GM18511 (cell line): ENCODE results near the gene ZFR2.

ENCODE experiments used
- ATAC-seq: cut with Tn5 transposase; IDR thresholded peaks from one replicate; pipeline ENCODE4 v1.9.1; 2021; ENCODE audit warnings: mild to moderate bottlenecking, moderate library complexity; ENCODE audit not compliant: unreplicated experiment

ZFR2 gene

DNA sequence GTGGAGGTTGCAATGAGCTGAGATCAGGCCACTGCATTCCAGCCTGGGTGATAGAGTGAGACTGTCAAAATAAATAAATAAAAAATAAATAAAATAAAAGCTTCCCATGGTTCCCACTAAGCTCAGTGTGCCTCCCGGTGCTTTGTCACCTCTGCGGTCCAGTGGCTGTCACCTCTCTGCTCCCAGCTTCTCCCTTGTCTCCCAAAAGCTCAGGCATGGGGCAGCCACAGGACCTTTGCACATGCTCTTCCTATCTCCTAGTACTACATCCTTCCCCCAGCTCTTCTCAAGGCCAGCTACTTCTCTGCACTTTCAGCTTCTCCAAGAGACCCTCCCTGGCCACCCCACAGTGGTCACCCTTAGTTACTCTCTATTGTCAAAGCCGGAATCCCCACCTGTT is 75.0 kb downstream of the ZFR2 start:
- no peak for ATAC-seq

DNA sequence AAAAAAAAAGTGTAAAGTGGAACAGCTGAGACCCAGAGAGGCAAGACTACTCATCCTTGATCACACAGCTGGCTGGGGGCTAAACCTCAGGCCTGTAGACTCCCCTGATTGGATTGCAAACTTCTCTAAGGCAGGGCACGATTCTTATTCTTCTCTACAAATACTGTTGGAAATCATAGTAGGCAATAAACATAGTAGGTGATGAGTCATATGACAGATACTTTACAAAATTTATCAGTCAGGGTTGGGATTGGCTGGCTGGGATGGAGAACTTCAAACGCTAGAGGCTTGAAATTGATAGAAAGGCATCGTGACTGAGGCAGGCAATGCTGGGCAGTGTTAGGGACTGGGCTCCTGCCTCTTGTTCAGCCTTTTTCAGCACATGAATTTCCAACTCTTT is 76.7 kb downstream of the ZFR2 start:
- no peak for ATAC-seq

DNA sequence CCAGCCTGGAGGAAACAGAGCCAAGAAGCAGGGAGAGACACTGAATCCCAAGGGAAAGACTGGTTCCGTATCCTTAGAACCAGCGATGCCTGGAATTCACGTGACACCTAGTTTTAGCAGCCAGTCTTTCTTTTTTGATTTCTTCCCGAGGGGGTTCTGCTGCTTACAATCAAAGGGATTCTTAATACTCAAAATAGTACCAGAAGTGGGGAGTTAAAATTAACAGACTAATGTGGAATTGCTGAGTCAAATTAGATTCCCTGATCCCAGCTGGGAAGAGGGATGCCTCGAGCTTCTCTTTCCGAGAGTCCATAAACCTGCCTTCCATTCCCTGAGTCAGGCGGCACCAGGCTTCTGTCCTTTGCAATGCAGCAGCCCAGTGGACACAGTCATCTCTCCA is 77.9 kb downstream of the ZFR2 start:
- ATAC-seq: no peak

DNA sequence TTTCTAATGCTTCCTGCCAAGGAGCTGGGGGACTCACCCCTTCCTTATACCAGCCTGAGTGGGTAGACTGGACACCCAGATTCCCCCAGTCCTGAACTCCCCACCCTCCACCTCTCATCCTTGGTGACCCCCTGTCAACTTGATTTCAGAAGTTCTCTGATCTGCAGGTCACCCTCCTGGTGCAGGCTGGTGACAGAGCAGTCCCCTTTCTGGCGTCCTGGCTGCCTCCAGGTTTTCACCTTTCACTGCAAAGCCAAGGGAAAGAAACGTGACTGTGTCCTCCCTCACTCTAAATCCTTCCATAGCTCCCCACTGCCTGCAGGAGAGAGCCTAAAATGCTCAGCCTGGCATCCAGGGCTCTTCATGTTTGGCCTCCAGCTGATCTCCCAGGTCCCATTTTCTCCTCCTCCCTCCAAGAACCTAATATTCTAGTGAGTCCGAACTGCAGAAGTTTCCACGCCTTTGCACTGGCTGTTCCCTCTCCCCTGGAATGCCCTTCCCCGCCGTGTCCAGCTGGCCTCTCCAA is 78.6 kb downstream of the ZFR2 start:
- ATAC-seq: no peak

DNA sequence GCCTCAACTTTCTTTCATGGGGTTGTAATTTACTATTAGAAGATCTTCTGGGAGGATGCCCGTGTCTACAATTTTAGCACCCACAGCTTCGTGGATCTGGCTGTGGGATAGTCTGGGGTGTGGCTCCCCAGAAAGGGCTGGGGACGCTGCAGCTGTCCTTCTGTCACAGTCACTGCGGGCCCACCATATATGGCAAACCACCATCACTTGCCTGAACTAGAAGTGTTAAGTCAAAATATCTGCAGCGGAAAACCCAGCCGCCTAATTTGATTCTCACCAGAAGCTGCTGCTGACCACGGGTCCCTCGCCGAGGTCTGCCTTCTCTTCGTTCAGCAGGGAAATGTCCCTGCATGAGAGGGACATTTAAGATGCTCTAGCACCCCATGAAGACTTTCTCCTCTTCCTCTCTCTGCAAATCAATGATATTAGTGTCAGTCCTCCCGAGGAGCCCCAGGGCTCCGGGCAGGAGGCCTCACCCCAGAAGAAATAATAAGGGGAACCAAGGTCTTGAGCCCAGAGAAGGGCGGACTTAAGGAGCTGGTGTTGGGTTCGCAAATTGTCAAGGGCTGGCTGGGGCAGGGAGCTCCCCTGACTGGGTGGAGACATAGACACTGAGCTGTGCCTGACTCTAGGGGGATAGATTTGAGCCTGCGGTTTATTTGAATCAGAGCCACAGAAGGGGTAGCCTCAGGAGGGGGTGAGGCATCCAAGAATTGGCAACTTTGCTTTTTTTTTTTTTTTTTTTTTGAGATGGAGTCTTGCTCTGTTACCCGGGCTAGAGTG is 79.7 kb downstream of the ZFR2 start:
- no peak for ATAC-seq

DNA sequence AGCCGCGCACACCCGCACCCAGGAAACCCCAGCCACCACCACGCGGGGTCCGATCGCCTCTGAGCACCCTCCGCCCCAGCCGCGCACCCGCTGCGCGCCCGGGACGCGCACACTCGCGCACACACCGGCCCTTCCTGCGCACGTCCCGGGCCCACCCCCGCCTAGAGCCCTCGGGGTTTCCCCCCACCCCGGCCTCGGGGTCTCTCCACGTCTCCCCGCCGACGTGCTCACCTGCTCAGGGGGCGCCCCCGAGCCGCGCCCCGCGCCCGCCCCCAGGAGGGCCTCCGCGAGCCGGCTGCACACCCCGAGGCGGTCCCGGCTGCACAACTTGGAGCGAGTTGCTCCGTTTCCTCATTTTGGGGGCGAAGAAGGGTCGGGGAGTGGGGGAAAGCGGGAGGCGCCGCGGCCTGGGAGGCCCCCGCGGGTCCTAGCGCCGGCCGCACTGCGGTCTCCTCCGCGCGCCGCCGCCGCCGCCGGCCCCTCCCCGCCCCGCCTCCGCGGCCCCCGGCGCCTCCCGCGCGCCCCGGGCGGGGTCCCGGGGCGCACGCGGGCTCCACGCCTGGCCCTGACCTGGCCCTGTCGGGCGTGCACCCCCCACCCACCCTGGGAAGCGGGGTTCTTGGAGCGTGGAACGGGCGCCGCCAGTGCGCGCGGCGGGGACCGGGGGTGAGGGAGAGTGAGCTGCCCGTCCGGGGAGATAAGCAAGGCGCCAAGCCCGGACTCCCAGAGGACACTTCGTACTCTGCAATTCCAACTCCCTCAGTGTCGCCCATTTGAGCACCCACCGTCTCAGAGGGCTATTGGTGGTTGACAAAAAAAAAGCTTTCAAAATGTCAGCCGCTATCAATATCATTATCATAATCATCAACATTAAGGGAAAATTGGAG is 82.7 kb downstream of the ZFR2 start, which contains the start of gene MATK:
MATK (minus strand) TSS at position 444 of the 887 bp plus-strand sequence. CDS start 1,246 bp downstream, outside the sequence.
- ATAC-seq: no peak

DNA sequence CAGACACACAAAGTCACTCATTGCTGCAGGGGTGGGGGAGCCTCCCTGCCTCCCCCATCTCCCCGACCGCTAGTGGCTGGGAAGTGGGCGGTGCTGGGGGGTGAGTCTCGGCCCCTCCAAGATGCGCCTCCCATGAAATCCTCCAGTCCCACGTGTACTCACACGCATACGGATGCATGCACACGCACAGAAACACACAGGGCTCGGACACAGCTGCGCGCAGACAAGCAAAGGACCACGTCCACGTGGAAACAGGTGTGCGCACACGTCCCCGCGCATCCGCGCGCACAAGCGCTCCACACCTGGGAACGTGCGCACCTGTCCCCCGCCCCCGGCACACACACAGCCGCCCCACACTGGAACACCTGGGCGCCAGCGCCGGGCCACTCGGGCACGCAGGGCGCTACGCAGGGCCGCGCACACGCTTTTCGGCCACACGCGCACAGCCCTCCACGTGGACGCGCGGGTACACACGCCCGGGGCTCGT is 83.3 kb downstream of the ZFR2 start:
- no peak for ATAC-seq

DNA sequence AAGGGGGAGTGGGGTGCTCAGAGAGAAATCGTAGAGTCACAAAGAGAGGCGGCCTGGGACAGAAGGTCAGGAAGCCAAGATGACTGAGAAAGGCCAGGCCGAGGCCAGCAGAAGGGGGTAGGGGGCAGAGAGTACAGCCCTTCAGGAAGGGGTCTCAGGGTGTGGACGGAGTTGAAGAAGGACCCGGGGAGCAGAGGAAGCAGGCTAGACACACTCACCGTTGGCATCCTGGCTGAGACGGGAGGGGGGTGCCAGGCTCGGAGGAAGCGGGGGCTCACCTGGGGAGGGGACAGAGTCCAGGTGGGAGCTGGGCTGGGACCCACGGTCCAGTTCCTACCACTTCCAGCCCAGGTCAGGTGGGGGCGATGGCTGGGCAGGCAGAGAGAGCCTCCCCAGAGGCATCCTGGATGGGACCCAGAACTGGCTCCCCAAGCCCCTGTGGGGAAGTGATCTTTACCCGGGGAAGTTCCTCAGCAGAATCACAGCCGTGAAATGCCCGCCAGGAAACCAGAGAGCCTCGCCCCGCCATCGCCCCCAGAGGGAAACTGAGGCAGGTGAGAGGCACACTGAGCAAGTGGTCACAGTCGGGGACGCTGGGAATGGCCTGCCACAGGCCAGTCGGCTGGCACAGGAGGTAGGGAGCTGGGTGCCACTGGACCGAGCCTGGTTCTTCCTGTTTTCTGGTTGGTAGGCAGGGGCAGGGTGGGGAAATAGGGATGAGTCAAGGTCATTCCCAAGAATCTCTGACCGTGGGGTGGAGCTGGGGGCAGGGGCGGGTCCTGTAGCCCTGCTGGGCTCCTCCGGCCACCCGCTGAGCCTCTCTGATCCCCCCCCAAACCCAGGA is 84.0 kb downstream of the ZFR2 start:
- no peak for ATAC-seq

DNA sequence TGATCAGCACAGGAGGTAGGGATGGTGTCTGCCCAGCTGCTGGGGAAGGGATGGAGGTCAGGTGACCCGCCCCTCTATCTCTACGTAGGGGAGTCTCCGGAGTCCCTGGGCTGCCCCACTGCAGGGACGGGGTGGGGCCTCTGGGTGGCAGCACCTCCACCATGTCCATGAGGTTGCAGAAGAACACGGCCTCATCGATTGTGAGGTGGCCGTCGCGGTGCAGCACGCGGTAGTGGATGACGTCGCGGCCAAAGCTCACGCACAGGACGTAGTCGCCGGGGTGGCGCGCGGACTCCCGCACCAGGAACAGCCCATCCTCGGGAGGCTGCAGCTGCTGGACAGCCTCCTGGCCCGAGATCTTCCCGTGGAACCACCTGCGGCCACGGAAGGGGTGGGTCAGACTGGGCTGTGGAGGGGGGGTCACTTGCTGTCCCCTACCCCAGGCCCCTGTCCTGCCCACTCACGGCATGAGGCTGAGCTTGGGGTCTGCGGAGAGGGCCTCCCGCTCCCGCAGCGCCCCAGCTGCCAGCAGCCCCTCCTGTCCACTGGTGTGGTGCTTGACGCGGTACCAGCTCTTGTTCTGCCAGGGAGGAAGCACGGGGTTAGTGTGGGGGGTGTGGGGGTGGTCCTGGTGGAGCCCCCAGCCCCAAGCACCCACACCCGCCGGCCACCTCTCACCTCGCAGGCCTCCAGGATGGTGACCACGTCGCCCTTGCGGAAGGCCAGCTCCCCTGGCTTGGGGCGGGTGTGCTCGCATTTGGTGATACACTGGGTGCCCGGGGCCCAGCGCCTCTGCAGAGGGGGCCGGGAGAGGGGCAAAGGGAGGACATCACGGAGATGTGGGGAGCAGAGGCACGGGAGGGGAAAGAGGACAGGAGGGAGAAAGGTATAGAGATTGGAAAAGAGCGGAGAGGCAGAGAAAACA is 84.9 kb downstream of the ZFR2 start:
- ATAC-seq: no peak

DNA sequence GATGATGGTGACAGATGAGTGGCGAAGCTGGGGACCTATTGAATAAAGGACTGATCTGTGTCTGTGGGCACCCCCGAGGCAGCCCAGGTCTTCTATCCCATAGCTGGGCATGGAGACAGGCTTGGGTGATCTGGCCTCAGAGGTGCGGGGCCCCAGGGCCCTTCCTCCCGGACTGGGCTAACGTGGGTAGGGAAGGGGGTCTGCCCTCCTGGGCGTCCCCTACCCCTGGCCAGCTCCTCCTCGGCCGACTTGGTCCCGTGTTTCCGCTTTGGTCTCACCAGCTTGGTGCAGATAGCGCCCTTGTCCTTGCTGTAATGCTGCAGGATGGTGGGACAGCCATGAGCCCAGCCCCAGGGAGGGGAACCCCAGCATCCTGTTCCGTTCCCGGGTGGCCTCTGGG is 85.9 kb downstream of the ZFR2 start:
- no peak for ATAC-seq

DNA sequence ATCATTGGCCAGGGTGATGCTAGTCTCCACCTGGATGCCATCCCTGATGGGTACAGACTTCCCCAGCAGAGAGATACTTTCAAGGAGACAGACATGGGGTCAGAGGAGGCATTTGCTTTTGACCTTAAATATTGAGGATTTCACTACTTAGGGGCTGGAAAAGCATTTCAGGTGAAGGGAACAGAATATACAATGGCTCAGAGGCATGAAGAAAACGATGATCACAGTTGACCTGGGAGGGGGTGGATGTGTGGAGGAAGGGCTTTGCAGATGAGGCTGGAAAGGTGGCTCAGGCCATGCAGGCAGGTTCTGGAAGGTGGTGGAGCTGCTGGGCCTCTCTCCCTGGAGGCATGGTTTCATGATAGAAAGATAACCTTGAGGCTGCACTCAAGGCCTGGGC is 86.5 kb downstream of the ZFR2 start:
- ATAC-seq: no peak

DNA sequence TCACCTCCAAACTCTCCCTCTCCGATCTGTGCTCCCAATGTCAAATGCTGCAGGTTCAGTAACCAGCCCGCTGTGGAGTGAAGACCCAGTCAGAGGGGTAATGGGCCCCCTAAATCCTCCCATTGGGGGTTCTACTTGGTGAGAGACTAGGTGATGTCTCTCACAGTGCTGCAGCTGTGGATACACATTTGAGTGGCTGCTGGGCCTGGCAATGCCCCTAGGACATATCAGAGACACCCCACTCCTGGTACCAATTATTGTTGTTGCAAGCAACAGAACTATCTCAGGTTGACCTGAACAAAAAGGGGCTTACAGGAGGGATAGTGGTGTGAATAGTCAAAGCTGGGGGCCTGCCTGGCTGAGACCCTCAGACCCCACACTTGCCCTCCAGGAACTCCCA is 87.2 kb downstream of the ZFR2 start:
- no peak for ATAC-seq

DNA sequence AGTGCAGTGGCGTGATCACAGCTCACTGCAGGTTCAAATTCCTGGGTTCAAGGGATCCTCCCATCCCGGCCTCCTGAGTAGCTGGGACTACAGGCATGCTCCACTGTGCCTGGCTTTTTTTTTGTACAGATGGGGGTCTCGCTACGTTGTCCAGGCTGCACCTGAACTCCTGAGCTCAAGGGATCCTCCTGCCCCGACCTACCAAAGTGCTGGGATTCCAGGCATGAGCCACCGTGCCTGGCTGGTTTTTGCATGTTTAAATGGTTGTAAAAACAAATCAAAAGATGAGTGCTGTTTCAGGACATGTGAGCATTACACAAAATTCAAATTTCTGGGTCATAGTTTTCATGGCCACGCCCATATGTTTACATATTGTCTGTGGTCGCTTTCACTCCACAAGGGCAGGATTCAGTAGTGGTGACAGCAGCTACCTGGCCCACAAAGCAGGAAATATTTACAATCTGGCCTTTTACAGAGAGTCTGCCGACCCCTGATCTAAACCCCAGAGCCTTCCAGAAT is 88.0 kb downstream of the ZFR2 start:
- no peak for ATAC-seq

DNA sequence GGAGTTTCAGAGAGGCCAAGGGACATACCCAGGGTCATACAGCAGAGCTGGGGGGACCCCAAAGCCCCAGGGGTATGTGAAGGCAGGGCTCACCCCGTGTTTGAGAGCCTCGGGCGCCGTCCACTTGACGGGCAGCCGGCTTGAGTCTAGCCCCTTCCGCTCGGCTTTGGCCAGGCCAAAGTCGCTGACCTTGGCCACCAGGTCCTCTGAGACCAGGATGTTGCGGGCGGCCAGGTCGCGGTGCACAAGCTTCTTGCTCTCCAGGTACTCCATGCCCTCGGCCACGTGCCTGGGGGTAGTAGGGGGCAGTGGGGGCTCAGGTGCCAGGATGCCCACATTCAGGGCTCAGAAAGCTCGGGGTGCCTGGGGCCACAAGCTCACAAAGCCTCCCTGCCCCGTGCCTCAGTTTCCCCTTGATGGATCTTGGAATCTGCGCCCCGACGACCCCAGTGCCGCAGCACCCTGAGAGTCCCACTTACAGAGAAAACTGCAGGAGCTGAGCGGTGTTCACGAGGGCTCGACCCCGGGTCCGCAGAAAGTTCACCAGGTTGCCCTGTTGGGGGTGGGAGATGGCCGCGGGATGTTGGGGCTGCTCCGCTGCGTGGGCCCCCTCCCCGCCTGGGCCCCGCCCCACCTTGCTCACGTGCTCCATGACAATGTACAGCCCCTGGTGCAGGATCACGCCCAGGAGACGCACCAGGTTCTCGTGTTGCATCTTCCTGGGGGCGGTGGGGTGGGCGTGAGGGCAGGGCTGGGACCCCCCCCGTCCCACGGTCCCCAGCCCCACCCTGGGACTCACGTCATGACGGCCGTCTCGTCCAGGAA is 89.7 kb downstream of the ZFR2 start:
- ATAC-seq: no peak

DNA sequence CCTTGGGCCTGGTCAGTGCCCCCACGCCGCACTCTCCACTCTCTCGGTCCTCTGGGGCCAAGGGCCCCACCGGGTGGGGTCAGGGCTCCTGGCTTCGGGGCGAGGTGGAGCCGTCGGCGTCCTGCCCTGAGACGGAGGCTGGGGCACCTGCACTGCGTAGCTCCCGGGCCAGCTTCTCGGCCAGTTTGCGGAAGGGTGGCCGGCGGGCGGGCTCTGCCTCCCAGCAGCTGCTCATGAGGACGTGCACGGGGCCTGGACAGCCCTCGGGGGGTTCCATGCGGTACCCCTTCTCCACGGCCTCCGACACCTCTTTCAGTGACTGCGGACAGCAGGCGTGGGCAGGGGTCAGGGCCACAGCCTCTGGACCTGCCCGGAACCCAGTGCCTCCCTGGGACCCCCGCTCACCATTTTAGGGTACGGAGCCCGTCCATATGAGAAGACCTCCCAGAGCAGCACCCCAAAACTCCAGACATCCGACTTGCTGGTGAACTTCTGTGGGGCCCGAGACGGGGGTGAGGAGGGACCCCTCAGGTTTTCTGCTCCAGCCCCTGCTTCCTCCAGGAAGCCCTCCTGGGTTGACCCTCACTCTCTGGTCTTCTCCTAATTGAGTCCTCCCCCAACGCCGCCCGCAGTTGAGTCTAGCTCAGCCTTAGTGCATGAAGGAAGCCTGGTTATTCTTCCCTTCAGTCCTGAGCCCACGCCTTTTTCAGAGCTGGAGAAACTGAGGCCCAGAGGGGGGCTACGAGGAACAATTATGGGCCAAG is 90.6 kb downstream of the ZFR2 start:
- no peak for ATAC-seq

DNA sequence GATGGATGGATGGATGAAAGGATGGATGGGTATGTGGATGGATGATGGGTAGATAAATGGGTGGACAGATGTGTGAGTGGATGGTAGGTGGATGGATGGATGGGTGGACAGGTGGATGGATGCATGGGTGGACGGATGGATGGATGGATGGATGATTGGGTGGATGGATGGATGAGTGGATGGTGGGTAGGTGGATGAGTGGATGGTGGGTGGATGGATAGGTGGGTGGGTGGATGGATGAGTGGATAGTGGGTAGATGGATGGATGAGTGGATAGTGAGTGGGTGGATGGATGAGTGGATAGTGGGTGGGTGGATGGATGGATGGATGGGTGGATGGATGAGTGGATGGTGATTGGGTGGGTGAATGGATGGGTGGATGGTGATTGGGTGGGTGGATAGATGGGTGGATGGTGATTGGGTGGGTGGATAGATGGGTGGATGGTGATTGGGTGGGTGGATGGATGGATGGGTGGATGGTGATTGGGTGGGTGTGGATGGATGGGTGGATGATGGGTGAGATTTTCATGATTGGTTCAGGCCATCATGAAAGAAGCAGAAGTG is 92.3 kb downstream of the ZFR2 start:
- ATAC-seq: no peak

DNA sequence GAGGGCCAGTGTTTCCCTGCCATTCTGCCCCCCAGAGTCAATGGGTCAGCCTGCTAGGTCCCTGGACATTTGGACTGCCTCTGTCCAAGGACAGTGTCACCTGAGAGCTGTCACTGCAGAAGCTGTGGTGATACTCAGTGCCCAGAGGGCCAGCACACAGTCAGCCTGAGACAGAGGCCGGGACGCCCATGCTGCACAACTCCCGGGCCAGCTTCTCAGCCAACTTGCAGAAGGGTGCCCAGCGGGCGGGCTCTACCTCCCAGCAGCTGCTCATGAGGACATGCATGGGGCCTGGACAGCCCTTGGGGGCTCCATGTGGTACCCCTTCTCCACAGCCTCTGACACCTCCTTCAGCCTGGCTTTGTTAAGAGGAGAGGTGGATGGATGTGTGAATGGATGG is 93.0 kb downstream of the ZFR2 start:
- ATAC-seq: no peak

DNA sequence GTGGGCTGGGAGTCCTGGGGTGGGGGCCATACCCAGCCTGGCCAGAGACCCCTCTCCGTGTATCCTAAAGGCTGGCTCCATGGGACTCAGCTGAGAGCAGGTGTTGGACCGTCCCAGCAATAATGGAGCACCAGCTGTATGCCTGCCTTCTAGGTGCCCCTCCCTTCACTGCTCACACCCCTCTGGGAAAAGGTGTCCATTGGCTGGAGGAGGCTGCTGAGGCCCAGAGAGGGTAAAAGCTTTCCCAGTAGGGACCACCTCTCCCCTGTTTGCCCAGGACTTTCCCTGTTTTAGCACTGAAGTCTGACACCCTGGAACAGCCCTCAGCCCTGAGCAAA is 93.5 kb downstream of the ZFR2 start:
- no peak for ATAC-seq
